Measurements from ENCODE around the gene LRG1. TPM values are rescaled to one million over a fixed set of nuclear protein-coding genes. Genes with fewer than 3 reads are reported as not detected.

LRG1 gene
- total and polyA plus RNA-seq, 4 donors: 14.4 to 56.7 (median 15.6) TPM

DNA sequence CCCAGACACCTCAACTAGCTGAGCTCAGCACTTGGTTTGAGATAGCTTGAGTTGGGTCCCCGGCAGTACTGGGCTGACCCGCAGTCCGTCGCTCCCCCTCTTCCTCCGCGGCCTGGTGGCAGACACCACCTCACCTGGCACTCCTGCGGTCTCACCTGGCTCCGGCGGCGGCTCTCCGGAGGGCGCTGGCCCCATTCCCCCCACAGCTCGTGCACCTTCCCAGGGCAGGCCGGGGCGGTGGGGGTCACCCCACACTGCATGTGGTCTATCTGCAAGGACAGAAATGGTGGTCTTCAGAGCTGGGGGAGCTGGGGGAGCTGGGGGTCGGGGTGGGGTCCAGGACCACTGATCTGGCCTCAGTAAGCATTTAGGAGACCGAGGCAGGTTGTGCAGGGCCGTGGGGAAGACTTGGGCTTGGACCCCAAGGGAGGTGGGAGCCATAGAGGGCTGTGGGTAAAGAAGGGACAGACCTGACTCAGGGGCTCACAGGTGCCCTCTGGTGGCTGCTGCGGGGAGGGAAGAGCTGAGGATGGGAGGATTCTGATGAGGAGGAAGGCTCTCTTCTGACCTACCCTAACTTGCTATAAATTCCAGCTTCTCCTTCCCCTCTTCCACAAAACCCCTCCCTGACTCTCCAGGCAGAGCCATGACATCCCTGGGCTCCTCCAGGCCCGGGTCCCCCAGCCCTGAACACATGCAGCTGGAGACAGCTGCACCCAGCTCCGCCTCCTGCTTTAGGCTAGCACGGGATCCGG lies 14.9 kb downstream of the LRG1 start:
- Histone ChIP-seq H3K4me3 (no peak overlapping the region), H3K4me1 (ENCODE audit: control insufficient read depth in 5 of 5, insufficient read depth in 5 of 5, low read length in 5 of 5) (peaks cover 0 to 4% (median 0%) of the 10 kb centered on the region in 5 donors), H3K9ac (ENCODE audit: insufficient read depth in 1 of 2, low read length in 2 of 2) (no peak overlapping the region), H3K36me3 (ENCODE audit: control insufficient read depth in 4 of 4, insufficient read depth in 4 of 4, low read length in 4 of 4) (no peaks in the 10 kb centered on the region), H3K27ac (ENCODE audit: low read depth in 1 of 2, low read length in 1 of 2) (no peak overlapping the region), H3K9me3 (ENCODE audit: control insufficient read depth in 4 of 4, insufficient read depth in 3 of 4, low read length in 3 of 4) (no peaks in the 10 kb centered on the region), H3K27me3 (ENCODE audit: control insufficient read depth in 3 of 3, insufficient read depth in 3 of 3, low read length in 2 of 3) (no peaks in the 10 kb centered on the region)
- 69 to 72% methylated on average over 23 of the region's 23 CpGs for WGBS, 2 donors
- TF ChIP-seq, protein P1, sequence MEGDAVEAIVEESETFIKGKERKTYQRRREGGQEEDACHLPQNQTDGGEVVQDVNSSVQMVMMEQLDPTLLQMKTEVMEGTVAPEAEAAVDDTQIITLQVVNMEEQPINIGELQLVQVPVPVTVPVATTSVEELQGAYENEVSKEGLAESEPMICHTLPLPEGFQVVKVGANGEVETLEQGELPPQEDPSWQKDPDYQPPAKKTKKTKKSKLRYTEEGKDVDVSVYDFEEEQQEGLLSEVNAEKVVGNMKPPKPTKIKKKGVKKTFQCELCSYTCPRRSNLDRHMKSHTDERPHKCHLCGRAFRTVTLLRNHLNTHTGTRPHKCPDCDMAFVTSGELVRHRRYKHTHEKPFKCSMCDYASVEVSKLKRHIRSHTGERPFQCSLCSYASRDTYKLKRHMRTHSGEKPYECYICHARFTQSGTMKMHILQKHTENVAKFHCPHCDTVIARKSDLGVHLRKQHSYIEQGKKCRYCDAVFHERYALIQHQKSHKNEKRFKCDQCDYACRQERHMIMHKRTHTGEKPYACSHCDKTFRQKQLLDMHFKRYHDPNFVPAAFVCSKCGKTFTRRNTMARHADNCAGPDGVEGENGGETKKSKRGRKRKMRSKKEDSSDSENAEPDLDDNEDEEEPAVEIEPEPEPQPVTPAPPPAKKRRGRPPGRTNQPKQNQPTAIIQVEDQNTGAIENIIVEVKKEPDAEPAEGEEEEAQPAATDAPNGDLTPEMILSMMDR (IDR thresholded peaks at IDR 0.05; ENCODE audit: control extremely low read depth, extremely low read depth): peak; percentile 32
- DNase-seq: peak; percentile 30 to 40 (median 39)
- ATAC-seq (ENCODE audit: insufficient read depth, low FRiP score): no peak

DNA sequence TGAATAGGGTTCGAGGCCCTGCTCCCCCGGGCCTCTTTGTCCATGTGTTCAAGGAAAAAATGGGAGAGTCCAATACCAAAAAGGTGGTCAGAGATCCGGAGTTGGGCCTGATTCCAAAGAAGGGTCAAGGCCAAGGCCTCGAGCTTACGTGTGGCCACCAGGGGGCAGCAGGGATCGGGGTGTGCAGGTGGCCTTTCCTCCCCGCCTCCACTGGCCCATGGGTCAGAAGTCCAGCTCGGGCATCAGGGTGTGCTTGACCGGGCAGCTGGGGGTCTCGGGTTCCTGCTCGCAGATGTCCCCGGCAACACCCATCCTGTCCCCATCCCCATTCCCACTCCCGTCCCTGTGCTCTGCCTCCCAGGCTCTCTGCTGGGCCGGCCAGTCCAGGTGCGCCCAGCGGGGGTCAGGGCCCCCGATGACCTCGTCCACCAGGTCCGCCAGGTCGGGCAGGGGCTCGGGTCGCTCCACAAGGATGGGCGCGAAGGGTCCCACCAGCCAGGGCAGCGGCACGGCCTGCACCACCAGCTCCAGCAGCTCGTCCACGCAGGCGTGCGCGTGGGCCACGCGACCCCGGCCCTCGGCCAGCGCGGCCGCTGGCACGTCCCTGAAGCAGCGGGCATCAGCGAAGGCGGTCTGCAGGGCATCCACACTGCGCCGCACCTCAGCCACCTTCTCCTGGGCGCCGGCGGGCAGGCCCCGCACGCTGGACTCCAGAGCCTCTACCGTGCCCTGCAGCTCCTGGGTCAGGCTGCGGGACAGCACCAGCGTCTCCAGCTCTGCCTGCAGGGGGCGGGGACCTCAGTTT lies 16.3 kb downstream of the LRG1 start:
- DNase-seq: no peak
- H3K9me3 ChIP-seq (ENCODE audit: control insufficient read depth in 4 of 4, insufficient read depth in 3 of 4, low read length in 3 of 4): no peaks in the 10 kb centered on the region
- no peak overlapping the region for H3K4me3 ChIP-seq
- H3K27me3 ChIP-seq (ENCODE audit: control insufficient read depth in 3 of 3, insufficient read depth in 3 of 3, low read length in 2 of 3): no peaks in the 10 kb centered on the region
- TF ChIP-seq, protein P1 (IDR thresholded peaks at IDR 0.05; ENCODE audit: control extremely low read depth, extremely low read depth): peak; percentile 23
- no peak overlapping the region for H3K27ac ChIP-seq (ENCODE audit: low read depth in 1 of 2, low read length in 1 of 2)
- peak; percentile 42 for ATAC-seq (ENCODE audit: insufficient read depth, low FRiP score)
- H3K36me3 ChIP-seq (ENCODE audit: control insufficient read depth in 4 of 4, insufficient read depth in 4 of 4, low read length in 4 of 4): no peaks in the 10 kb centered on the region
- 77 to 79% methylated on average over 52 to 53 of the region's 53 CpGs for WGBS, 2 donors
- H3K9ac ChIP-seq (ENCODE audit: insufficient read depth in 1 of 2, low read length in 2 of 2): no peak overlapping the region
- H3K4me1 ChIP-seq (ENCODE audit: control insufficient read depth in 5 of 5, insufficient read depth in 5 of 5, low read length in 5 of 5): peaks cover 0 to 4% (median 0%) of the 10 kb centered on the region in 5 donors

DNA sequence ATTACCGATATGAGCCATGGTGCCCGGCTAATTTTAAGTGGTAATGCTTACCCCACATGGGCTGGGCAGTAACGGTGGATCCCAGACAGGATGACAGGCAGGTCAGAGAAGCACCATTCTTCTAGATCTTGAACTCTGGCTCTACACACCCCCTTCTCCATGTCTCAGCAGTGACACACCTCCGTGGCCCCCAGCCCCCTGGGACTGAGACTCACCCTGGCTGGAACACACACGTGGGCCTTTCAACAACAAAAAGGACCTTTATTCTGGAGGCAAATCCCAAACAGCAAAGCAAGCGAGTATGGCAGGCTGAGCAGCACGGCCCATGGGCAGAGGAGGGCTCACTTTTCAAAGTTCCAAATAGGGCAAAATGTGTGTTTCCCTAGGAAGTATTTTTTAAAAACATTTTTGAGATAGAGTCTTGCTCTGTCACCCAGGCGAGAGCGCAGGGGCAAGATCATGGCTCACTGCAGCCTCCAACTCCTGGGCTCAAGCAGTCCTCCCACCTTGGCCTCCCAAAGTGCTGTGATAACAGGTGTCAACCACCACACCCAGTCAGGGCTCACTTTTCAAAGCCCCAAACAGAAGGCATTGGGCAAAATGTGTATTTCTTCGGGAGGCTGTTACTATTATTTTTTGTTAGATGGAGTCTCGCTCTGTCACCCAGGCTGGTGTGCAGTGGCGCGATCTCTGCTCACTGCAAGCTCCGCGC lies 17.4 kb downstream of the LRG1 start:
- H3K9ac ChIP-seq (ENCODE audit: insufficient read depth in 1 of 2, low read length in 2 of 2): no peak overlapping the region
- TF ChIP-seq, protein P1 (IDR thresholded peaks at IDR 0.05; ENCODE audit: control extremely low read depth, extremely low read depth): no peak
- H3K9me3 ChIP-seq (ENCODE audit: control insufficient read depth in 4 of 4, insufficient read depth in 3 of 4, low read length in 3 of 4): no peaks in the 10 kb centered on the region
- no peaks in the 10 kb centered on the region for H3K27me3 ChIP-seq (ENCODE audit: control insufficient read depth in 3 of 3, insufficient read depth in 3 of 3, low read length in 2 of 3)
- H3K4me3 ChIP-seq: no peak overlapping the region
- 90 to 94% methylated on average over 15 of the region's 15 CpGs for WGBS, 2 donors
- DNase-seq: no peak
- H3K36me3 ChIP-seq (ENCODE audit: control insufficient read depth in 4 of 4, insufficient read depth in 4 of 4, low read length in 4 of 4): no peaks in the 10 kb centered on the region
- no peak for ATAC-seq (ENCODE audit: insufficient read depth, low FRiP score)
- H3K4me1 ChIP-seq (ENCODE audit: control insufficient read depth in 5 of 5, insufficient read depth in 5 of 5, low read length in 5 of 5): peaks cover 0 to 4% (median 0%) of the 10 kb centered on the region in 5 donors
- H3K27ac ChIP-seq (ENCODE audit: low read depth in 1 of 2, low read length in 1 of 2): no peak overlapping the region

Data from lung (tissue), 12 donors.